GM18507 (cell line): Measurements from ENCODE around the gene PKP2.
A peak's percentile ranks its signal among the peaks of the same experiment; 100 is the strongest.

Experiments used
- DNase-seq: peaks from one replicate; pipeline ENCODE4 v3.0.0; 2011; ENCODE audit warnings: low read depth; ENCODE audit not compliant: insufficient read length; ENCODE audit errors: extremely low spot score
- FAIRE-seq: peaks from 2 replicates; lab custom pipeline; 2011; peaks lifted over from hg19 to GRCh38; lab: Jason Lieb, UNC

PKP2 gene

GRCh38 chr12:32896432-32897280 is at the start of gene PKP2:
Gene PKP2 (minus strand): TSS chr12:32896777. CDS start chr12:32896731, 46 bp downstream.
- FAIRE-seq, result no peak

GRCh38 chr12:32944195-32944594 is 47.6 kb upstream of the PKP2 start:
- DNase-seq, result no peak
- FAIRE-seq, result no peak

More at GRCh38 chr12:32896432-32897280, at the start of gene PKP2:
- DNase-seq, result no peak

GRCh38 chr12:32939801-32940200 is 43.2 kb upstream of the PKP2 start:
- DNase-seq, result no peak
- no peak for FAIRE-seq

- DNase-seq (no peak), FAIRE-seq (no peak)
Observed at GRCh38 chr12:32926963-32927362, 30.4 kb upstream of the PKP2 start.

- DNase-seq (no peak), FAIRE-seq (no peak)
Observed at GRCh38 chr12:32926356-32926755, 29.8 kb upstream of the PKP2 start.

- FAIRE-seq, result no peak
Observed at GRCh38 chr12:32922546-32923297, 26.1 kb upstream of the PKP2 start.

GRCh38 chr12:32921397-32921796 is 24.8 kb upstream of the PKP2 start:
- FAIRE-seq, result no peak
- no peak for DNase-seq

More at GRCh38 chr12:32922546-32923297, 26.1 kb upstream of the PKP2 start:
- no peak for DNase-seq

- no peak for DNase-seq
- no peak for FAIRE-seq
Observed at GRCh38 chr12:32920506-32921085, 24.0 kb upstream of the PKP2 start.

GRCh38 chr12:32918890-32919801 is 22.6 kb upstream of the PKP2 start:
- FAIRE-seq, result no peak
- DNase-seq, result no peak

GRCh38 chr12:32917094-32917611 is 20.6 kb upstream of the PKP2 start:
- FAIRE-seq, result no peak

GRCh38 chr12:32907898-32908476 is 11.4 kb upstream of the PKP2 start:
- DNase-seq (no peak), FAIRE-seq (no peak)

More at GRCh38 chr12:32917094-32917611, 20.6 kb upstream of the PKP2 start:
- no peak for DNase-seq

GRCh38 chr12:32907166-32907565 is 10.6 kb upstream of the PKP2 start:
- DNase-seq, result no peak
- no peak for FAIRE-seq

GRCh38 chr12:32906399-32907165 is 10.0 kb upstream of the PKP2 start:
- FAIRE-seq (peak; percentile 91), DNase-seq (peak; percentile 25)

GRCh38 chr12:32903763-32904162 is 7.2 kb upstream of the PKP2 start:
- no peak for FAIRE-seq
- no peak for DNase-seq

- DNase-seq (no peak), FAIRE-seq (no peak)
Observed at GRCh38 chr12:32903318-32903717, 6.7 kb upstream of the PKP2 start.

- FAIRE-seq (no peak), DNase-seq (no peak)
Observed at GRCh38 chr12:32902287-32902997, 5.9 kb upstream of the PKP2 start.

- DNase-seq (no peak), FAIRE-seq (no peak)
Observed at GRCh38 chr12:32901553-32901952, 5.0 kb upstream of the PKP2 start.
